Stimulated activated CD4-positive, alpha-beta T cell treated with anti-CD3 and anti-CD28 coated beads, Interleukin-1b, Interleukin-23, amount 100 ng/mL, for 24 hours (primary cell): ENCODE measurements around the gene P2RY8.
"Not testable (repeated sequence)": the region's sequence is repeated elsewhere in the genome, so short reads cannot be mapped to it uniquely, and the experiment has no call there.

Experiments used
- DNase-seq, 4 experiments: peaks; one replicate each; pipeline ENCODE4 v3.0.0-alpha.2; 2020; ENCODE audit warnings: low read depth in 4 of 4, low spot score in 1 of 4

Gene P2RY8

DNA sequence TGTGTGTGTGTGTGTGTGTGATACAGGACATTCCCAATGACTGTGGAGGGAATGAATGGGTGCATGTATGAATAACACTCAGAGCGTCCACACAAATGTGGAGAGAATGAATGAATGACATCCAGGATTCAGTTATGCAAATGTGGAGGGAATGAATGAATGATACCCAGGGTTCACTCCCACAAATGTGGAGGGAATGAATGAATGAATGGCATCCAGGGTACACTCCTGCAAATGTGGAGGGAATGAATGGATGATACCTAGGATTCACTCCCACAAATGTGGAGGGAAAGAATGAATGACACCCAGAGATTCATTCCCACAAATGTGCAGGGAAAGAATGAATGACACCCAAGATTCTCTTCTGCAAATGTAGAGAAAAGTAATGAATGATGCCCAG, 48.2 kb downstream of the P2RY8 start:
- DNase-seq, result no peak

DNA sequence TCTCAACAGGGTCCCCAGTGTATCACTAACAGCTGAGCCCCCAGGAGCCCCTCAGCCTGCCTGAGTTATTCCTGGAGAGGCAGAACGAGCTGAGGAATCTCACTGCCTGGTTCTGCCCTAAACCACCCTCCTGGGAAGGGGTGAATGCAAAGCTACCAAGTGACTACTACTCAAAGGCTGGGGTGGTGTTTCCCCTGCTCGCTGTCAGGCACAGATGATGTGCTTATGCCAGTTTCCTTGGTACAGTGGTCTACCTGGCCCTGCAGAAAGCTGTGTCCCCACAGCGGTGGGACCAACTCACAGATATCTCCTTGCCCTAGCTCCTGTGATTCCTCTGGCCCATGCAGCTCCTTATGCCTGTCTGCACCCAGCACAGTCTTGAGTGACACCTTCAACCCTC, 48.8 kb downstream of the P2RY8 start:
- no peak for DNase-seq

DNA sequence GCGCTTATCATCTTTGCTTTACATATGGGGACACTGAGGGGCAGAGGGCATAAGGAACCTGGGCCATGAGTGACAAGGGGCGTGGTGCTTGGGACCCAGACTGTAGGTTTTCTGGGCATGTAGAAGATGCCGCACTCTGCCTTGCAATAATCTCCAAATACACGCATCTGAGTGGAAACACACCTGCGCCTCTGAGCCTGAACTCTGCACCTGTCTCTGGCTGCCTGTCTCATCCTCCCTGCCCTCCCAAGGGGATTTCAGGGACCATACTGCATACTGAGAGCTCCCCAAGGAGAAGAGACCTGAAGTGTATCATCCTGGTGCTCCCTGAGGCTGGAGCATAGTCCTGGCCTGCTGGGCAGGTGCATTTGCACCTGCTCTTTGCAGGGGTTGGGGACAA, 49.6 kb downstream of the P2RY8 start:
- no peak for DNase-seq

DNA sequence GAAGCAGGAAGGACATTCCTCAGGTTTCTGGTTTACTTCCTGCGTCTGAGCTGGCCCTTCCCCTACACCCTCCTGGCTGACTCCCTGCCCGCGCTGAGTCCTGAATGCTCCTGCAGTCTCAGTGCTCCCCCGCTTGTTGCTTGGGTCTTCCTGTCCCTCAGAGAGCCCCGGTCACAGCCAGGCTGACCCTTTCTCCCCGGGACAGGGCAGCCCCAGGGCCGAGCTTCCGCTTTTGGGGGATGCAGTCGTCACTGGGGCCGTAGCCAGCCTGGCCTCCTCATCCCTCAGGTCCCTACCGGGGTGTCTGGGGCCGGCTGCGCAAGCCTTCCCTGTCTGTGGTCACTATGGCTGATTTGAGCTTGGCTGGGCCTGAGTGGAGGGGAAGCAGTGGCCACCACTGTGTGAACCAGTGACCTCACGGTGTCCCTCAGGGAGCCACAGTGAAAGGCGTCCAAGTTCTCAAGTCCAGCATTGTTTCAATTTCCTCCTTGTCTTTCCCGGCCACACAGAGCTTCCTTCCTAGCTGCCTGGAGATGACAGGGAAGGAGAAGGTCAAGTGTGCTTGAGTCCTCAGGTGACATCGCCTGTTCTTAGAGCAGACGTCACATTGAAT, 50.1 kb downstream of the P2RY8 start:
- no peak for DNase-seq

DNA sequence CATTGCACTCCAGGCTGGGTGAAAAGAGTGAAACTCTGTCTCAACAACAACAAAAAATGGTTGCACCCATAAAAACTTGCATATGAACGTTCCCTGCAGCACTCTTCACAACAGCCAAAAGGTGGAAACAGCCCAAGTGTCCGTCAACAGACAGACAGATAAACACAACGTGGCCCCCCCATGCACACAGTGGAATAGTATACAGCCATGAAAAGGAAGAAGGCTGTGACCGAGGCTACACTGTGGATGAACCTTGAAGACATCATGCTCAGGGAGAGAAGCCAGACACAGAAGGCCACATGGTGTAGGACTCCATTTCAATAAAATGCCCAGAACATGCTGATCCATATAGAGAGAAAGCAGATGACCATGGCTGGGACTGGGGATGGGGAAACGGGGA, 50.8 kb downstream of the P2RY8 start:
- no peak for DNase-seq

DNA sequence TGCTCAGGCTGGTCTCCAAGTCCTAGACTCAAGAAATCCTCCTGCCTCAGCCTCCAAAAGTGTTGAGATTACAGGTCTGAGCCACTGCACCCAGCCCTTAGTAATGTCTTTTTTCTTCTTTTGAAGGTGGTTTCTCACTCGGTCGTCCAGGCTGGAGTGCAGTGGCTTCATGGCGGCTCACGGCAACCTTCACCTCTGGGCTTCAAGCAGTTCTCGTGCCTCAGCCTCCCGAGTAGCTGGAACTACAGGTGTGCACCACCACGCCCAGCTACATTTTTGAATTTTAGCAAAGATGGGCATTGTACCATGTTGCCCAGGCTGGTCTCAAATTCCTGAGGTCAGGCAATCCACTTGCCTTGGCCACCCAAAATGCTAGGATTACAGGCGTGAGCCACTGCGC, 52.0 kb downstream of the P2RY8 start:
- DNase-seq, result no peak

DNA sequence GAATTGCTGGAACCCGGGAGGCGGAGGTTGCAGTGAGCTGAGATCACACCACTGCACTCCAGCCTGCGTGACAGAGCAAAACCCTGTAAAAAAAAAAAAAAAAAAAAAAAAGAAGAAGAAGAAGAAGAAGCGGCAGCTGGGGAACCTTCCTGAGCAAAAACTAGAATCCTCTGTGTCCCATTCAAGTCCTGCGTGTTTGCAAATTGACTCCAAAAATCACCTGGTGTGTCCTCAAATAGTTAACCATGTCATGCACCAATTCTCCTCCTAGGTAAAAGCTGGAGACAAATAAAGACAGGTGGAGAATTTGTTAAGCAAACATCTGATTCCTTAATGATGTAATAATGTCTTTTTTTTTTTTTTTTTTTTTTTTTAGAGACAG, 52.4 kb downstream of the P2RY8 start:
- DNase-seq, result no peak

DNA sequence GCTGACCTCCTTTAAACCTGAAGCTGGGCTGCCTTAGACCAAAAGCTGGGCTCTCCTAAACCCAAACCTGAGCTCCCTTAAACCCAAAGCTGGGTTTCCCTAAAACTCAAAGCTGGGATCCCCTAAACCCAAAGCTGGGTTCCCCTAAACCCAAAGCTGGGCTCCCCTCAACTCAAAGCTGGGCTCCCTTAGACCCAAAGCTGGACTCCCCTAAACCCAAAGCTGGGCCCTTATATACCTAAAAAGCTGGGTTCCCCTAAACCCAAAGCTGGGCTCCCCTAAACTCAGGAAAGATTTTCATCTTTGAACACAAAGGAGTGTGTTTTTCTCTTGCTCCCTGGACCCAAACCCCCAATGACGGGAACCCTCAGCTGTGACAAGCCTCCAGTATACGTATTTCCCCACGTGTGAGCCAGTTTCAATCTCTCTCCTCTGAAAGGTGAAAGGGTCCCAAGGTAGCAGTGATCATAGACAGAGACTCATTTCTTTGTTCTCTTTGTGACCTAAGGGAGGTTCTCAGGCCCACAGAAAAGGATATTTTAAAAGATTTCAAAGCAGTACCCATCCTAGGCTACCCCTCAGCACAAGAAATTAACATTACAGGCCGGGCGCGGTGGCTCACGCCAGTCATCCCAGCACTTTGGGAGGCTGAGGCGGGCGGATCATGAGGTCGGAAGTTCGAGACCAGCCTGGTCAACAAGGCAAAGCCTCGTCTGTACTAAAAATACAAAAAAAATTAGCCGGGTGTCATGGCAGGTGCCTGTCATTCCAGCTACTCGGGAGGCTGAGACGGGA, 52.9 kb downstream of the P2RY8 start:
- no peak for DNase-seq

DNA sequence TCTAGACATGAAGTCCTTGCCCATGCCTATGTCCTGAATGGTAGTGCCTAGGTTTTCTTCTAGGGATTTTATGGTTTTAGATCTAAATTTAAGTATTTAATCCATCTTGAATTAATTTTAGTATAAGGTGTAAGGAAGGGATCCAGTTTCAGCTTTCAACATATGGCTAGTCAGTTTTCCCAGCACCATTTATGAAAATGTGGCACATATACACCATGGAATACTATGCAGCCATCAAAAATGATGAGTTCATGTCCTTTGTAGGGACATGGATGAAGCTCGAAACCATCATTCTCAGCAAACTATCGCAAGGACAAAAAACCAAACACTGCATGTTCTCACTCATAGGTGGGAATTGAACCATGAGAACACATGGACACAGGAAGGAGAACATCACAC, 54.5 kb downstream of the P2RY8 start:
- not testable (repeated sequence) for DNase-seq

DNA sequence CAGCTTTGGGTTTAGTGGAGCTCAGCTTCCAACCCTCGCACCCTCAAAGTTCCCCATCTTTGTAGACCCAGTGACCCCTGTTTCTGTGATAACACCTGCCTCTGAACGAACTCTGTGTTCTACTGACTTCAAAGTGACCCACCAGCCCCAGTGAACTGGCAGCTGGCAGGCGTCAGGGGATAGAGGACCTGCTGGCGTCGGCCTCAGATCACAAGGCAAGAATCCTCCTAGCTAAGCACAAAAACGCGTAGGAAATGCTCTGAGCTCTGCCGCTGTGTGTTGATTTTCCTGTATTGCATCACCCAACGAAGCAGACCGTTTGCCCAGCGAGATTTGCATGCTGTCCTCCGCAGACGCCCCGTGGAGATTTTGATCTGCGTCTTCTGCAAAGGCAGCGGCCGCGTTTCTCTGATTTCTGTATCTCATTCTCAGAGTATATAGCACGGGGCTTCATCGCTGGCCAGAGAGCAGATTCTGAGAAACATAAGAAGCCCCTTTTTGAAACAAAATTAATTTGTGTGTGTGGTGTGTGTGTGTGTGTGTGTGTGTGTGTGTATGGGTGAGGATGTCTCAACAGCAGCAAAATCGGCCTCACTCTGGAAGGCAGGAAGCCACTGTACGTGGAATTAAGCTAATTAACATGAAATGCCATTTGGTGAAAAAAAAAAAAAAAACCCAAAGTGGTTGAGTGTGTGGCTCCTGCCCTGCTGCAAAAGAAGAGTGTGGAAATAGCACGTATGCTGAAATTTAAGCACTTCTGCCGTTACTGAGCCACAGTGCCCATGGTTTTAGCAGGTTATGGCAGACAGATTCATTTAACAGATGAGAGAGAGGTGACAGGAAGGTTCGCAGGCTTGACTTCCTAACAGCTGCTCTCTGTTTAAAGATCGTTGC, 55.1 kb downstream of the P2RY8 start:
- DNase-seq, result peak; percentile 48 to 60 (median 49)

DNA sequence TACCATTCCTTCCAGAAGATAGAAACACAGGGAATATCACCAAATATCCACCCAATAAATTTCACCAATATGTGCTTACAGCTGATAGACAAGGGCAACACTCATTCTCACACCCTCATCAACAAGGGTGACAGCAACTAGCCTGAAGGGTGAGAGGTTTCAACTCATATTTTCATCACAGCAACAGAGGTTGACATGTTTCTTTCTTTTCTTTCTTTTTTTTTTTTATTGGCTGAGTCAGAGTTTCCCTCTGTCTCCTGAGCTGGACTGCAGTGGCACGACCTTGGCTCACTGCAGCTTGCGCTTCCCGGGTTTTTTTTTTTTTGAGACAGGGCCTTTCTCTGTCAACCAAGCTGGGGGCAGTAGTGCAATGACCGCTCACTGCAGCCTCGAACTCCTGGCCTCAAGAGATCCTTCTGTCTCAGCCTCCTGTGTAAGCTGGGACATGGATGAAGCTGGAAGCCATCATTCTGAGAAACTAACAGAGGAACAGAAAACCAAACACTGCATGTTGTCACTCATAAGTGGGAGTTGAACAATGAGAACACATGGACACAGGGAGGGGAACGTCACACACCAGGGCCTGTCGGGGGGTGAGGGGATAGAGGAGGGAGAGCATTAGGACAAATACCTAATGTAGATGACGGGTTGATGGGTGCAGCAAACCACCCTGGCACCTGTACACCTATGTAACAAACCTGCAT, 56.8 kb downstream of the P2RY8 start:
- DNase-seq, result no peak

DNA sequence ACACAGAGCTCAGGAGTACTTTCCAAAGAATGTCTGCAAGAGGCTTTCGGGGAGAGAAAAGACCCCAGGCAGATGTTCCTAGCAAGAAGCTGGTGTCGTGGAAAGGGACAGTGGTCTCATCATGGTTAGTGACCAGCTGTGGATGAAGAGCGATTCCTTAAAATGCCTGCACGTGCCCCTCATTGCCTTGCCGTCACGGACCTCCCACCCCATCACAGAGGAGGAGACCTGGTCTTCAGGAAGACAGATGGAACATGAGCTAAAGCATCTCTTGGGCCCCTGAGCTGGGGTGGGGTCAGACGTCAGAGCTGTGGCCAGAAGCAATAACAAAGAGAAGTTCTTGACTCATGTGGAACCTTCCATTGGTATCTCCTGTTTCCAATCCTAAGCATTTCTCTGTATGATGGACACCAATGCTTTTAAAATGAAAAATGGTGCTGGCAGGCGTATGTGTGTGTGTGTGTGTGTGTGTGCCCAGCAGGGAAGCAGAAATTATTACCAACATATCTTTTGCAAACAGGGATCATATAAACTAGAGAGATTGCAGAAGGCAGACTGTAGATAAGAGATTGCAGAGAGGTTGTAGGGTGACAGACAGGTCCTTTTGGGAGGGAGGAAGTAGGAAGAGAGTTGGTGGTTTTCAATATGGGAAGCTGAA, 59.1 kb downstream of the P2RY8 start:
- DNase-seq, result no peak

DNA sequence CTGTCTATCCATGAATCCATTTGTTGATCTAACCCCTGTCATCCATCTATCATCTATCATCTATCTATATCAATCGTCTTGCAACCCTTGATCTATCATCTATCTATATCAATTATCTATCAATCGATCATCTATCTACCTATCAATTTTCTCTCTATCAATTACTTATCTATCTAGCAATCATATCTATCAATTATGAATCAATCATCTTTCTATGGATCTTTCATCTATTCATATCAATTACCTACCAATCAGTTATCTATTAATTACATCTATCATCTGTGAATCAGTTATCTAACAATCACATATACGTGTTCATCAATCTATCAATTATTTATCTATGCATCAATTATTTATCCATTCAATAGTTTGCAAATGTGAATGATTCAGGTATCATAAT, 59.8 kb downstream of the P2RY8 start:
- DNase-seq, result no peak

DNA sequence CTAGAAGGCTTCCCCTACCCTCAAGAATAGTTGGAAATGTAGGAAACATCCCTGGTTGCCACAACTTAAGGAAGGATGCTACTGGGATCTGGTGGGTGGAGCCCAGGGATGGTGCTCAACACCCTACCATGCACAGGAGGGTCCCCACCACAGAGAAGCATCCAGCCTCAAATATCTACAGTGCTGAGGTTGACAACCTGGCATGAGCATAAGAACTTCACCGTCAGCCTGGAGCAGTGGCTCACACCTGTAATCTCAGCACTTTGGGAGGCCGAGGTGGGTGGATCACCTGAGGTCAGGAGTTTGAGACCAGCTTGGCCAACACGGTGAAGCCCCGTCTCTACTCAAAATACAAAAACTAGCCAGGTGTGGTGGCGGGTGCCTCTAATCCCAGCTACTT, 60.3 kb downstream of the P2RY8 start:
- DNase-seq, result no peak

DNA sequence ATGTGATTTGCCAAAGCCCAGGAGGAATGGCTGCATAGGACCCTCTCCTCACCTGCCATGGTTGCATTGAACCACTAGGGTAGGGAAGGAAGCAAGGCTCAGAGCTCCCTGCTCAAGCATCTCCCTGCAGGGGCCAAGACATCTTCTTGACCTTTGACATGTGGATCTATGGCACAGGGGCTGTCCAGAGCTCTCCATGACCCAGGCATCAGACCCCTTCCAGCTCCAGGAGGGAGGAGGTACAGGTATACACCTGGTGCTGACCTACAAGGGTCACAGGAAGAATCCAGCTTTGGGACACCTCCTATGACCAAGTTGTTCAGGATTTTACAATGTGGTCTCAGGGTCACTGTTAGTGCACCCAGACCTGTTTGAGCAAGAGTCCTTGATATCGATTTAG, 61.1 kb downstream of the P2RY8 start:
- DNase-seq, result no peak

DNA sequence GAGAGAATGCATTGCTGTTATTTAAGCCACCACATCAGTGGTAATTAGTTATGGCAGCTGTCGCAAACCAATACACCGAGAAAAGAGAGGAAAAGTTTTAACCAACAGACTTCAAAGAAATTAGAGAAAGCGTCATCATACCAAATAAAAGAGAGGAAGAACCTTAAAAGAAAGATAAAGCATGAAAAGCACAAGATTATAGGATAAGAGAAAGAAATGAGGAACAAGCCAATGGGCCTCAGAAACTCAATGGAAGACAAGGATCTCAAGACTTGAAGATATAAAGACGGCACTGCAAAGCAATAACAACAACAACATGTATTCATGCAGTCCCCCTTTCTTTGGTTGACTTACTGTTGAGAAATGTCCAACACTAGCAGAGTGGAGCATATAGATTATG, 61.5 kb downstream of the P2RY8 start:
- no peak for DNase-seq

DNA sequence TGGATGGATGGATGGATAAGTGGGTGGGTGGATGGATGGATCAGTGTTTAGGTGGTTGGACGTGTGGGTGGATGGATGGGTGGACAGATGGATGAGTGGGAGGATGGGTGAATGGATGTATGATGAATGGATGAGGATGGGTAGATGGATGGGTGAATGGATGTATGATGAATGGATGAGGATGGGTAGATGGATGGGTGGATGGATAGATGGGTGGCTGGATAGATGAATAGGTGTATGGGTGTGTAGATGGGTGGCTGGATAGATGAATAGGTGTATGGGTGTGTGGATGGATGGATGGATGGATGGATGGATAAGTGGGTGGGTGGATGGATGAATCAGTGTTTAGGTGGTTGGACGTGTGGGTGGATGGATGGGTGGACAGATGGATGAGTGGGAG, 62.4 kb downstream of the P2RY8 start:
- not testable (repeated sequence) for DNase-seq

DNA sequence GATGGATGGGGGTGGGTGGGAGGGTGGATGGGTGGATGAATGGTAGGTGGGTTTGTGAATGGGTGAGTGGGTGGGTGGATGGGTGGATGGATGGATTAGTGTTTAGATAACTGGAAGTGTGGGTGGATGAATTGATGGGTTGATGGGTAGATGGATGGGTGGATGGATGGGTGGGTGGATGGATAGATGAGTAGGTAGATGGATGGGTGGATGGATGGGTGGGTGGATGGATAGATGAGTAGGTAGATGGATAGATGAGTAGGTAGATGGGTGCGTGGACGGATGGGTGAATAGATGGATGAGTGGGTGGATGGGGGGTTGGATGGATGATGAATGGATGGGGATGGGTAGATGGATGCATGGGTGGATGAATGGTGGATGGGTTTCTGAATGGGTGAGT, 64.0 kb downstream of the P2RY8 start:
- no peak for DNase-seq

DNA sequence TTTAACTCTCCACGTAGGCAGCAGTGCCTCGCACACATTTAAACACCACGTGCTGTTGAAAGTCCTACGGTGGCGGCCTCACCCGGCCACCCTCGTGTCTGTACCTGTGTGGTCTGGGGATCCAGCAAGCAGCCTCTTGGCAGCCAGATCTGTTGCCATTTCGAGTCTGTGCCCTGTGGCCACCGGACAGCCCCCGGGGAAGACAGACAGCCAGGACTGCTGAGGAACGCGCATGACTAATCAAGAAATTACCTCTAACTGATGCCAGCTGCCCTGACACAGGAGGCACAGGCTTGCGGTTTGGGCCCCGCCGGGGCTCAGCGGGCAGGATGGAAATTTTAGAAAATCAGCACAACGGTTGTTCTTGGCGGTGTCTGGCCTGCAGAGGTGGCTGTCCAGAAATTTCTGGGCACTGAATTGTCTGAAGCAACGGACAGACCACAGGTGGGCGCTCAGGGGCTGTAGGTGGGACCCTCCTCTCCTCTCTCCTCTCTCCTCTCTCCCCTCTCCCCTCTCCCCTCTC, 68.7 kb downstream of the P2RY8 start:
- peak in 2 of 4 experiments; percentile 54 to 66 for DNase-seq

DNA sequence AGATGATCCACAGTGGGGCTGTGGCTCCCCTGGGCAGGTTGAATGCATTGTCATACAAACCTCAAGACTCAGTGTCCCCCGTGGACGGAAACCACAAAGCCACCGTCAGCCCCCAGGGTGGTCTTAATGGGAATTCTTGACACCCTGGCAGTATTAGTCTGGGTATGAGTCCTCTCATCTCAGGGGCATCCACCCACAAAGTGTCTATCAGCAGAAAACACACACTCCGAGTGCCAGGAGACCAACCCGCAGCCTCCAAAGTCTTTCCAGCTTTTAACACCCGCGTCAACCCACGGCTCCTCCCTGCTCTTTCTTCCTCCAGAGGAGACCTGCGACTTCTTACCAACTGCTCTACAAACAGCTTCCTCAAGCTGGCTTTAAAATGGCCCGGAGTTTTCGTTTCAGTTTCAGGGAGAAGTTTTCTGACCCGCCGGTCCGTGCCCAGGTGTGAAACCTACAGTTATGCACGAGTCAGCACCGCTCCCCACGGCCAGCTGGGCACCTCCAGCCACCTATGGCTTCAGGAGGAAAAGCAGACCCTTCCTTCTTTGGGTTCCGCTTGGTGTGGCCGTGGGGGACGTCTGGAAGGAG, 69.9 kb downstream of the P2RY8 start:
- DNase-seq, result no peak
